ENCODE measurements around the gene CTNNA3. TPM values are rescaled to one million over a fixed set of nuclear protein-coding genes. Genes with fewer than 3 reads are reported as not detected.

The CTNNA3 gene
- total and polyA plus RNA-seq, 4 experiments from 2014 or later, result not detected

DNA sequence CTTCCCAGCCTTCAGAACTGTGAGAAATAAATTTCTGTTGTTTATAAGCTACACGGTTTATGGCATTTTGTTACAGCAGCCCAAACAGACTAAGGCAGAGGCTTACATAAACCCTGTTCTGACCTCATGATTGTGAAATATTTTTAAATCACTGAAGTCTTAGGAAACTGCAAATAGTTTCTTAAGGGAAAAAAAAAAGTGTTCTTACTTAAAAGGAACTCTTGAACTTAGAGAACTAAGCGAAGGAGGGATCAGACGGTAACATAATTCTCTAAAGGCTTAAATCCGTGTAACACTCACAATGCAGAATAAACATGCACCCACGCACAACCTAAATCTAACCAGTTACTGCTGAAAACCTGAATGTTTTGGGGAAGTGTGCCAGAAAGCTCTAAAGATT is 1519.2 kb downstream of the CTNNA3 start:
- ChIA-PET POLR2A (ENCODE audit: partially characterized antibody) (no interaction called here), CTCF (ENCODE audit: partially characterized antibody) (no interaction called here)
- H3K27me3 ChIP-seq (ENCODE audit: insufficient read depth, low read length), result no peaks in the 10 kb centered on the region
- Mint-ChIP-seq H3K4me1 (peaks cover 0 to 3% (median under 1%) of the 10 kb centered on the region in 4 donors), H3K4me3 (no peak overlapping the region), H3K27ac (no peak overlapping the region), H3K36me3 (no peaks in the 10 kb centered on the region), H3K9me3 (no peaks in the 10 kb centered on the region), H3K27me3 (no peaks in the 10 kb centered on the region)
- H3K36me3 ChIP-seq (ENCODE audit: insufficient read depth, low read length), result no peaks in the 10 kb centered on the region
- no peaks in the 10 kb centered on the region for H3K4me1 ChIP-seq (ENCODE audit: insufficient read depth, low read length)
- no peak for DNase-seq
- intact Hi-C loops (cut with micrococcal nuclease), result no loop called here
- H3K4me3 ChIP-seq (ENCODE audit: low read length in 2 of 2), result no peak overlapping the region
- H3K27ac ChIP-seq (ENCODE audit: low read depth, low read length), result no peak overlapping the region
- H3K9me3 ChIP-seq (ENCODE audit: control insufficient read depth in 1 of 2, low read length in 2 of 2), result no peaks in the 10 kb centered on the region

DNA sequence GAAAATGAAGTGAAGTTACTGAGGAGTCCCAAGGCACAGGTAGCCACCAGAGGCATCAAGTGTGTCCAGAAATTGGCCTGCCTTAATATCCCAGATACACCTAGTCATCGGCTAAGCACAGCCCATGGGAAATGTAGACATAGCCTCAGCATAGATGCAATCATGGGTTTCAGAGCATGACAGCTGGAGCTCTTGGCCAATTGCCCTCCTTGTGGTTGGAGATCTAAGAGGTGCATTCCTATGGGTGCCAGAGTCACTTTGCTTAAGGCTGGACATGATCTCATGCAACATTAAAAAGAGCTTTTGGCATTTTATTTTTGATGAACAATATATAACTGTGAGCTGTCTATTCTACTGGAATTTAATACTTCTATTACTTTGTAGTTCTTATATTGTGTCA is 1528.2 kb downstream of the CTNNA3 start:
- Histone ChIP-seq H3K36me3 (ENCODE audit: insufficient read depth, low read length) (no peaks in the 10 kb centered on the region), H3K9me3 (ENCODE audit: control insufficient read depth in 1 of 2, low read length in 2 of 2) (no peaks in the 10 kb centered on the region), H3K4me1 (ENCODE audit: insufficient read depth, low read length) (no peaks in the 10 kb centered on the region), H3K4me3 (ENCODE audit: low read length in 2 of 2) (no peak overlapping the region), H3K27ac (ENCODE audit: low read depth, low read length) (no peak overlapping the region), H3K27me3 (ENCODE audit: insufficient read depth, low read length) (no peaks in the 10 kb centered on the region)
- H3K4me3 Mint-ChIP-seq, result no peak overlapping the region
- CTCF ChIA-PET (ENCODE audit: partially characterized antibody), result interaction anchor here (0.9 kb wide), 1 partner anchor 12 kb away, joined by 3 read pairs; no protein-coding TSS in a partner anchor
- no peak for DNase-seq
- H3K36me3 Mint-ChIP-seq, result no peaks in the 10 kb centered on the region
- H3K27ac Mint-ChIP-seq, result no peak overlapping the region
- no peaks in the 10 kb centered on the region for H3K4me1 Mint-ChIP-seq
- POLR2A ChIA-PET (ENCODE audit: partially characterized antibody), result no interaction called here
- no peaks in the 10 kb centered on the region for H3K9me3 Mint-ChIP-seq
- intact Hi-C loops (cut with micrococcal nuclease), result no loop called here
- H3K27me3 Mint-ChIP-seq, result no peaks in the 10 kb centered on the region

DNA sequence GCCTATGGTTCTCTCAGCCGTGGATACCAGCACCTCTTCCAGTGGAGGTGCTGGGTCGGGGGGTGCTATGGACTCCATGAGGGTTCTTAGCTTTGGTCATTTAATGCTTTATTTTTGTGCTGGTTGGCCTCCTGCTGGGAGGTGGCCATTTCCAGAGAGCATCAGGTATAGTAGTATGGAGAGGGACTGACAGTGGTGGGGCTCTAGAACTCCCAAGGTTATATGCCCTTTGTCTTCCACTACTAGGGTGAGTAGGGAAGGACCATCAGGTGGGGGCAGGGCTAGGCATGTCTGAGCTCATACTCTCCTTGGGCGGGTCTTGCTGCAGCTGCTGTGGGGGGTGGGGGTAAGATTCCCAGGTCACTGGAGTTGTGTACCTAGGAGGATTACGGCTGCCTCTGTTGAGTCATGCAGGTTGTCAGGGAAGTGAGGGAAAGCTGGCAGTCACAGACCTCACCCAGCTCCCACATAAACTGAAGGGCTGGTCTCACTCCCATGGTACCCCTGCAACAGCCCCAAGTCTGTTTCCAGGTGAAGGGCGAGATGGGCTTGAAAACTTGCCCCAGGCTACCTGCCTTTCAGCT is 1533.3 kb downstream of the CTNNA3 start:
- Histone ChIP-seq H3K4me1 (ENCODE audit: insufficient read depth, low read length) (no peaks in the 10 kb centered on the region), H3K9me3 (ENCODE audit: control insufficient read depth in 1 of 2, low read length in 2 of 2) (no peaks in the 10 kb centered on the region), H3K27me3 (ENCODE audit: insufficient read depth, low read length) (no peaks in the 10 kb centered on the region), H3K4me3 (ENCODE audit: low read length in 2 of 2) (no peak overlapping the region), H3K27ac (ENCODE audit: low read depth, low read length) (no peak overlapping the region), H3K36me3 (ENCODE audit: insufficient read depth, low read length) (no peaks in the 10 kb centered on the region)
- no peaks in the 10 kb centered on the region for H3K9me3 Mint-ChIP-seq
- H3K4me3 Mint-ChIP-seq, result no peak overlapping the region
- no peak for DNase-seq
- H3K27ac Mint-ChIP-seq, result no peak overlapping the region
- H3K4me1 Mint-ChIP-seq, result no peaks in the 10 kb centered on the region
- ChIA-PET POLR2A (ENCODE audit: partially characterized antibody) (no interaction called here), CTCF (ENCODE audit: partially characterized antibody) (no interaction called here)
- no peaks in the 10 kb centered on the region for H3K36me3 Mint-ChIP-seq
- H3K27me3 Mint-ChIP-seq, result peaks cover 0 to 2% of the 10 kb centered on the region in 2 donors
- intact Hi-C loops (cut with micrococcal nuclease), result no loop called here

DNA sequence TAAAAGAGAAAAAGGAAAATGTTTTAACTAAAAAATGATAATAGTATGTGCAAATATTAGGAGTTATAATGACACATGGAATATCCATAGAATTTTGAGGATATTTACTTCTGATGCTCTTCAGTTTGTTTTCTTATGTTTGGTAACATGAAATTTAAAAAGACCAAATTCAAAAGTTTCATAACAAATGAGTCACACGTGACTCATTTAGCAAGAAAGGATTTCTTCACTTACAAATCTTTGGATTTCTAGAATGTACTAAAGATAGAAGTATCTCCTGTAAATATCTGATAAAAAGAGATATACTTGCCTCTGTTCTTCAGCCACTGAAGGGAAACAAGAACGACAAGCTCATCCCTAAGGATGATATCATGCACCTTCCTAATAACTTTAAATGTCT is 1544.6 kb downstream of the CTNNA3 start:
- H3K4me3 Mint-ChIP-seq, result no peak overlapping the region
- CTCF ChIA-PET (ENCODE audit: partially characterized antibody), result no interaction called here
- POLR2A ChIA-PET (ENCODE audit: partially characterized antibody), result no interaction called here
- no peak overlapping the region for H3K27ac Mint-ChIP-seq
- Histone ChIP-seq H3K27me3 (ENCODE audit: insufficient read depth, low read length) (no peaks in the 10 kb centered on the region), H3K9me3 (ENCODE audit: control insufficient read depth in 1 of 2, low read length in 2 of 2) (no peaks in the 10 kb centered on the region), H3K27ac (ENCODE audit: low read depth, low read length) (no peak overlapping the region), H3K4me1 (ENCODE audit: insufficient read depth, low read length) (no peaks in the 10 kb centered on the region), H3K36me3 (ENCODE audit: insufficient read depth, low read length) (no peaks in the 10 kb centered on the region), H3K4me3 (ENCODE audit: low read length in 2 of 2) (no peak overlapping the region)
- no peaks in the 10 kb centered on the region for H3K4me1 Mint-ChIP-seq
- H3K36me3 Mint-ChIP-seq, result no peaks in the 10 kb centered on the region
- peaks cover 0 to under 1% (median 0%) of the 10 kb centered on the region in 8 donors for H3K9me3 Mint-ChIP-seq
- intact Hi-C loops (cut with micrococcal nuclease), result no loop called here
- H3K27me3 Mint-ChIP-seq, result no peaks in the 10 kb centered on the region
- no peak for DNase-seq

DNA sequence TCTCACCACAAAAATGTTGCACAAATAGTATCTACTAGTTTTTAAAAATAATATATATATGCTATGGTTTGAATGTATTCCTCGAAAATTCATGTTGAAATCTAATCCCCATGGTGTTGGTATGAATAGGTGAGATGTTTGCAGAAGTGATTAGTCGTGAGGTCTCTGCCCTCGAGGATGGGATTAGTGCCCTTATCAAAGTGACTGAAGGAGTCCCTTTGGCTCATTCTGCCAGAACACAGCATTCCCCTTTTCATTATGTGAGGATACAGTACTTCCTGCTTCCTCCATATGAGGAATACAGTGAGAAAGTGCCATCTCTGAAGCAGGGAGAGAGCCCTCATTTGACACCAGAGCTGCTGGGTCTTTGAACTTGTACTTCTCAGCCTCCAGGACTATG is 1547.7 kb downstream of the CTNNA3 start:
- no peaks in the 10 kb centered on the region for H3K4me1 Mint-ChIP-seq
- H3K27ac ChIP-seq (ENCODE audit: low read depth, low read length), result no peak overlapping the region
- no peaks in the 10 kb centered on the region for H3K36me3 ChIP-seq (ENCODE audit: insufficient read depth, low read length)
- no peaks in the 10 kb centered on the region for H3K9me3 Mint-ChIP-seq
- no peaks in the 10 kb centered on the region for H3K36me3 Mint-ChIP-seq
- no peaks in the 10 kb centered on the region for H3K9me3 ChIP-seq (ENCODE audit: control insufficient read depth in 1 of 2, low read length in 2 of 2)
- no peak for DNase-seq
- no peak overlapping the region for H3K4me3 ChIP-seq (ENCODE audit: low read length in 2 of 2)
- ChIA-PET CTCF (ENCODE audit: partially characterized antibody) (no interaction called here), POLR2A (ENCODE audit: partially characterized antibody) (no interaction called here)
- no peak overlapping the region for H3K27ac Mint-ChIP-seq
- no peaks in the 10 kb centered on the region for H3K4me1 ChIP-seq (ENCODE audit: insufficient read depth, low read length)
- H3K27me3 ChIP-seq (ENCODE audit: insufficient read depth, low read length), result no peaks in the 10 kb centered on the region
- intact Hi-C loops (cut with micrococcal nuclease), result no loop called here
- no peak overlapping the region for H3K4me3 Mint-ChIP-seq
- no peaks in the 10 kb centered on the region for H3K27me3 Mint-ChIP-seq

DNA sequence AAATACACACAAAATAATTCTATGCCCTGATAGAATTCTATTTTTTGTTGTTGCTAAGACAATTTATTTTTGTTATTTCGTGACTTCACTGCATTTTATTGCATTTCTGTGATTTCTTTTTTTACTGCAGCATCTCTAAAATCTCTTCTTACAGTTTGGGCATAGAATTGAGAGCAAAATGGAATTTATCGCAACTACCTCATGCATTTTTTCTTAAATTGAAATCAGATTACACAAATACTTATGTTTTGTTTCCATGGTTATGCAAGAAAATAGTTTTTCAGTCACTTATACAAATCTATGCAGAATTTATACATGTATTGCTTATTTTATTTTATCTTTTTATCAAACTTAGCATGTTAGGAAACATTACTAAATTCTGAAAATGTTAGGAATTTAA is 1552.0 kb downstream of the CTNNA3 start:
- no peak overlapping the region for H3K4me3 ChIP-seq (ENCODE audit: low read length in 2 of 2)
- ChIA-PET CTCF (ENCODE audit: partially characterized antibody) (no interaction called here), POLR2A (ENCODE audit: partially characterized antibody) (no interaction called here)
- H3K27ac ChIP-seq (ENCODE audit: low read depth, low read length), result no peak overlapping the region
- H3K9me3 ChIP-seq (ENCODE audit: control insufficient read depth in 1 of 2, low read length in 2 of 2), result no peaks in the 10 kb centered on the region
- no peaks in the 10 kb centered on the region for H3K4me1 Mint-ChIP-seq
- no peaks in the 10 kb centered on the region for H3K36me3 Mint-ChIP-seq
- H3K27ac Mint-ChIP-seq, result no peak overlapping the region
- DNase-seq, result no peak
- intact Hi-C loops (cut with micrococcal nuclease), result no loop called here
- no peaks in the 10 kb centered on the region for H3K27me3 ChIP-seq (ENCODE audit: insufficient read depth, low read length)
- no peaks in the 10 kb centered on the region for H3K36me3 ChIP-seq (ENCODE audit: insufficient read depth, low read length)
- H3K4me1 ChIP-seq (ENCODE audit: insufficient read depth, low read length), result no peaks in the 10 kb centered on the region
- H3K9me3 Mint-ChIP-seq, result no peaks in the 10 kb centered on the region
- no peak overlapping the region for H3K4me3 Mint-ChIP-seq
- no peaks in the 10 kb centered on the region for H3K27me3 Mint-ChIP-seq

DNA sequence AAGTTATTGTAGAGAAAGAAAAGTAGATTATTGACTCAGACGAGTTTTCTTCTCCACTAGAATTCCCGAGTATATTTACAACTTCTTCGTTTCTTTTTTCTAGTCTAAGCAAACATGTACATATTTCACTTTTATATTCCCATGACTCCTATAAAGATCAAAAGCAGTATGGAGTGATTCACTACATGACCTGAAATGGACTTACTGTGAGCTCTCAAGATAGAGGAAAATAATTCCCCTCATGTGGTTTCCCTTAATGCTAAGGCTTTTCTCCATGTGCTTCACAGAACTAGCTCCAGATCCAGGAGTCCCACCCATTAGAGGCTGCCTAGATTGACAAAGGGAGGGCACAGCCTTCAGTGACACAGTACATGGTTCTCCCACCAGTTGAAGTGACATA is 1593.2 kb downstream of the CTNNA3 start:
- POLR2A ChIA-PET (ENCODE audit: partially characterized antibody), result no interaction called here
- Histone ChIP-seq H3K4me3 (ENCODE audit: low read length in 2 of 2) (no peak overlapping the region), H3K27me3 (ENCODE audit: insufficient read depth, low read length) (no peaks in the 10 kb centered on the region), H3K9me3 (ENCODE audit: control insufficient read depth in 1 of 2, low read length in 2 of 2) (no peaks in the 10 kb centered on the region), H3K36me3 (ENCODE audit: insufficient read depth, low read length) (no peaks in the 10 kb centered on the region), H3K27ac (ENCODE audit: low read depth, low read length) (no peak overlapping the region), H3K4me1 (ENCODE audit: insufficient read depth, low read length) (no peaks in the 10 kb centered on the region)
- intact Hi-C loops (cut with micrococcal nuclease), result no loop called here
- H3K4me3 Mint-ChIP-seq, result no peak overlapping the region
- H3K27me3 Mint-ChIP-seq, result no peaks in the 10 kb centered on the region
- no peaks in the 10 kb centered on the region for H3K36me3 Mint-ChIP-seq
- H3K27ac Mint-ChIP-seq, result no peak overlapping the region
- H3K9me3 Mint-ChIP-seq, result peaks cover 0 to 3% (median 0%) of the 10 kb centered on the region in 8 donors
- CTCF ChIA-PET (ENCODE audit: partially characterized antibody), result no interaction called here
- no peak for DNase-seq
- H3K4me1 Mint-ChIP-seq, result no peaks in the 10 kb centered on the region
